H1 (cell line): ENCODE results near the gene KIF4A.

Source experiments
- CTCF ChIP-seq, 3 experiments: IDR thresholded peaks; 1 replicate in 2 of 3; 2 replicates in 1 of 3; pipeline versions ENCODE4 v1.5.1 to v1.6.1; 2011; ENCODE audit warnings: low read length in 3 of 3, mild to moderate bottlenecking in 3 of 3, inconsistent platforms in 2 of 3, low read depth in 1 of 3, moderate library complexity in 1 of 3; ENCODE audit not compliant: insufficient read depth in 1 of 3; ENCODE audit errors: control extremely low read depth in 1 of 3
- EZH2 ChIP-seq: fragments of 200-600 bp; sonication (generic); IDR thresholded peaks from 2 replicates; pipeline ENCODE4 v1.7.1; 2012; ENCODE audit warnings: low read depth, mild to moderate bottlenecking, moderate library complexity, low read length, inconsistent platforms; ENCODE audit not compliant: severe bottlenecking

GRCh38 chrX:70455366-70456202 is 165.7 kb downstream of the KIF4A start:
- TF ChIP-seq EZH2: no peak
- TF ChIP-seq CTCF (IDR thresholded peaks at IDR 0.05; ENCODE audit: control extremely low read depth in 1 of 3, insufficient read depth in 1 of 3, low read depth in 1 of 3, low read length in 3 of 3): no peak
